ELF-1 (cell line): ENCODE results near the gene UGT2B17.

ENCODE experiments used
- DNase-seq: peaks from one replicate; pipeline ENCODE4 v3.0.0-alpha.2; 2016; ENCODE audit warnings: low read depth, low spot score

UGT2B17 gene

GRCh38 chr4:68489338-68489737 is 86.8 kb downstream of the UGT2B17 start:
- DNase-seq = no peak
